ENCODE measurements around the gene GABRD.
"Not testable (repeated sequence)": the region's sequence is repeated elsewhere in the genome, so short reads cannot be mapped to it uniquely, and the experiment has no call there.

The GABRD gene

DNA sequence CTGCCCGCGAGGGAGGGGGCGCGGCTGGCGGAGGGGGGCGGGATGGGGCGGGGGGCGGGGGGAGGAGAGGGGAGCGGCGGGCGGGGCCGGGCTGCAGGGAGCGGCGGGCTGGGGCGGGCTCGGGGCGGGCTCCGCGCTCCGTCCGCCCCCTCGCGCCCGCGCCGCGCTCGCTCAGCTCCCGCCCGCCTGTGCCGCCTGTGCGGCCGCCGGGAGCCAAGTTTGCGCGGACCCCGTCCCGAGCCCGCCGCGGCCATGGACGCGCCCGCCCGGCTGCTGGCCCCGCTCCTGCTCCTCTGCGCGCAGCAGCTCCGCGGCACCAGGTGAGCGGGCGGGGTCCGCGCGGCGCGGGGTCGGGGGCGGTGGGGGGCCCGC, at the start of gene GABRD:
GABRD (plus strand) TSS at position 174 of the 372 bp plus-strand sequence; CDS start at position 253, 79 bp downstream.
- DNase-seq (ENCODE audit: low read depth in 2 of 2): no peak

GRCh38 chr1:1969505-1969900, 49.6 kb upstream of the GABRD start:
- no peak for DNase-seq (ENCODE audit: low read depth in 2 of 2)

GRCh38 chr1:1969953-1970716, 49.0 kb upstream of the GABRD start:
- DNase-seq (ENCODE audit: low read depth in 2 of 2): no peak

DNA sequence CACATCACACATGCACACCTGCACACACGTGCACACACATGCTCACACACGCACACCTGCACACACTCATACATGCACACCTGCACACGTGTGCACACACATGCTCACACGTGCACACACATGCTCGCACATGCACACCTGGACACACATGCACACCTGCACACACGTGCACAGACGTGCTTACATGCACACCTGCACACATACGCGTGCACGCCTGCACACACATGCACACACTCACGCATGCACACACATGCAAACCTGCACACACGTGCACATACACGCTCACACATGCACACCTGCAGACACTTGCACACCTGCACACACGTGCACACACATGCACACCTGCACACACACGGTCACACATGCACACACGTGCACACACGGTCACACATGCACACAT, 48.1 kb upstream of the GABRD start:
- DNase-seq (ENCODE audit: low read depth in 2 of 2): no peak

DNA sequence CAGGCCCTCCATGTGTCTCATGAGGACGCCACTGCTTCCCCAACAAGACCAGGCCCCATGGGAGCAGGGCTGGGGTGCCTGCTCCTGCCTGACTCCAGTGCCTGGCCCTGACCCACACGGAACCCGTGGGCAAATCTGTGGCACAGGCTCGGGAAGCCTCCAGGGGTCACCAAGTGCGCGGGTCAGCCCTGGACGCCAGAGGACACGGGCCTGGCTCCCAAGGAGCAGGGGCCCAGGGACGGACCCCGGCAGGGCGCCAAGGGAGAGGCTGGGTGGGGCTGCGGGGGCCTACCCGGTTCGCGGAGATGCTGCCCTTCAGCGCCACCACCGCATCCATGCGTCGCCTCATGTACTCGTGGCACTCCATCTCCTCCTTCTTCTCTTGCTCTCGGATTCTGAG, 47.5 kb upstream of the GABRD start:
- no peak for DNase-seq (ENCODE audit: low read depth in 2 of 2)

DNA sequence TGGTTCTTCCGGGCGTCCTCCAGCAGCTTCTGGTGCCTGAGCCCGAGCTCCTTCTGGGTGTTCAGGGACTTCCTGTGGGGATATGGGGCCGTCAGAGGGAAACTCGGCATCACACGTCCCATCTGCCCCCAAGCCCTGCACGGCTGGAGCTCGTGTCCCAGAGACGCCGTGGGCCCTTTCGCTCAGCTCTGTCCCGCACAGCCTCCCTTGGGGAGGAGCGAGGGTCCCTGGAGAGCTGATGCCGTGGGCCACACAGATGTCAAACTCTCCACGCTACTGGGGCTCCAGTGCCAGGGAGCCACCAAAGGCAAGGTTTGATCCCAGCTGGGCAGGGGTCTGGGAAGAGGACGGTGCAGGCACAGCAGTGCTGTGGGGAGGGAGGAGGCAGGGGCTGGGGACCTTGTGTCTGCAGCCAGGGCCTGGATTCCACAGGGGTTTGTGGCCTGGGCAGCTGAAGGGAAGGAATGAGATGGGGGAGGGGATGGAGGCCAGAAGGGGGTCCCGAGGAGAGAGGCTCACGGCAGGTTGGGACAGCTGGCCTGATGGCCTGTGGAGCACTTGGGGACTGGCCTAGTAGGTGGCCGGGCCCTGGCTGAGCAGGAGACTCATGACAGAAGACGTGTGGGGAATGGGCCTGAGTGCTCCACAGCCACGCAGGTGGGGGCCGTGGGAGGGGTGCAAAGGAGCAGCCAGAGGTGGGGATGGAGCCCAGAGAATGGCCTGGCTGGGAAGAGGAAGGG, 46.0 kb upstream of the GABRD start:
- no peak for DNase-seq (ENCODE audit: low read depth in 2 of 2)

DNA sequence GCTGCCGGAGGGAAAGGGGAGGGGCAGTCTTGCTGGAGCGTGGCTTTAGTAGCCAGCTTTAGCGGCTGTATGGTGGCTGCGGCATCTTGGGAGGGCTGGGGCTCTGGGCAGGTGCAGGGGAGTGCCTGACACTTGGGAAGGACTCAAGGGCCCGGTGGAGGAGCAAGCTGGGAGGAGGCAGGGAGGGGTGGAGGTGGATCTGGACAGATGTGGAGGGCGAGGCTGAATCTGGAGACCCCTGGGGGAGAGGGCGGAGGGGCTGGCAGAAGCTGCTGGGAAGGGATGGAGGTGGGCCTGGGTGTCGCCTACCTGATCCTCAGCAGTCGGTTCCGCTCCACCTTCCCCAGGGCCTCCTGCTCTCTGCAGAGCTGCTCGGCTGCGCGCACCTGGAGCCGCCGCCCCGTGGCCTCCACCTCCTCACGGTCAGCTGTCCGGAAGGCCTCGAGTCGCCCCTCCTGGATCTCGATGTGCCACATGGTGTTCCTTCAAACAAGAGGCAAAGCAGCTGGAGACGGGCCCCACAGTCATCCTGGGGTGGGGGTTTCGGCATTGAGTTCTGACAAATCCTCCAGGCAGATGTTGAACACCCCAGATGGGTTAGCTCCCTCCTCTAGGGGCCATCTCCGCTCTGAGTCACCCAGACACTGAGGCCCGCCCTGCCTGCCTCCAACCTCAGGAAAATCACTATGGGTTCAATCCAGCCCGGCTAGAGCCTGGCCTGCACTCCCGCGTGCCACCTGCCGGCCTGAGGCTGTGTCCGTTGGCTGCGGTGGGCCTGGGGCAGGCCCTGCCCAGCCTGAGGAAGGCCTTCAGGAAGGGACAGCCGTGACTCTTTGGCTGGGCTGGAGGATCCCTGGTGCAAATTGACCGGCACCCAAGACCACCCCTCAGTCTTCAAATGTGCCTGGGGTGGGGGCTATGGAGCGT, 45.2 kb upstream of the GABRD start:
- no peak for DNase-seq (ENCODE audit: low read depth in 2 of 2)

- DNase-seq (ENCODE audit: low read depth in 2 of 2): no peak
These were observed 44.3 kb upstream of the GABRD start for GRCh38 chr1:1974834-1975233.

GRCh38 chr1:1975535-1975934, 43.6 kb upstream of the GABRD start:
- no peak for DNase-seq (ENCODE audit: low read depth in 2 of 2)

GRCh38 chr1:1976031-1976430, 43.1 kb upstream of the GABRD start:
- DNase-seq (ENCODE audit: low read depth in 2 of 2): no peak

- no peak for DNase-seq (ENCODE audit: low read depth in 2 of 2)
These were observed 41.0 kb upstream of the GABRD start for GRCh38 chr1:1978108-1978507.

DNA sequence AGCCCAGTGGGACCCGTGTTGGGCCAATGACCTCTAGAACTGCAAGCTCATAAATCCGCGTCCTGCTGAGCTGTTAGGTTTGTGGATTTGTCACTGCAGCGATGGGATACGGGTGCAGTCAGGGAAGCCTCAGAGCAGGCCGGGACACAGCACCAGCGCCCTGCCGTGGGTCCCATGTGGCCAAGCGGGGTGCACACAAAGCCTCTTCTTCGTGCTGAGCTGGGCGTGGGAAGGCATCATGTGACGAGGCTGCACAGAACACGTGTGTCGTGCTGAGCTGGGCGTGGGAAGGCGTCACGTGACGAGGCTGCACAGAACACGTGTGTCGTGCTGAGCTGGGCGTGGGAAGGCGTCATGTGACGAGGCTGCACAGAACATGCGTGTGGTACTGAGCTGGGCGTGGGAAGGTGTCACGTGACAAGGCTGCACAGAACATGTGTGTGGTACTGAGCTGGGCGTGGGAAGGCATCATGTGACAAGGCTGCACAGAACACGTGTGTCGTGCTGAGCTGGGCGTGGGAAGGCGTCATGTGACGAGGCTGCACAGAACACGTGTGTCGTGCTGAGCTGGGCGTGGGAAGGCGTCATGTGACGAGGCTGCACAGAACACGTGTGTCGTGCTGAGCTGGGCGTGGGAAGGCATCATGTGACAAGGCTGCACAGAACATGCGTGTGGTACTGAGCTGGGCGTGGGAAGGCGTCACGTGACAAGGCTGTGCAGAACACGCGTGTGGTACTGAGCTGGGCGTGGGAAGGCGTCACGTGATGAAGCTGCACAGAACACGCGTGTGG, 40.3 kb upstream of the GABRD start:
- not testable (repeated sequence) for DNase-seq (ENCODE audit: low read depth in 2 of 2)

GRCh38 chr1:1979482-1980165, 39.5 kb upstream of the GABRD start:
- DNase-seq (ENCODE audit: low read depth in 2 of 2): no peak

DNA sequence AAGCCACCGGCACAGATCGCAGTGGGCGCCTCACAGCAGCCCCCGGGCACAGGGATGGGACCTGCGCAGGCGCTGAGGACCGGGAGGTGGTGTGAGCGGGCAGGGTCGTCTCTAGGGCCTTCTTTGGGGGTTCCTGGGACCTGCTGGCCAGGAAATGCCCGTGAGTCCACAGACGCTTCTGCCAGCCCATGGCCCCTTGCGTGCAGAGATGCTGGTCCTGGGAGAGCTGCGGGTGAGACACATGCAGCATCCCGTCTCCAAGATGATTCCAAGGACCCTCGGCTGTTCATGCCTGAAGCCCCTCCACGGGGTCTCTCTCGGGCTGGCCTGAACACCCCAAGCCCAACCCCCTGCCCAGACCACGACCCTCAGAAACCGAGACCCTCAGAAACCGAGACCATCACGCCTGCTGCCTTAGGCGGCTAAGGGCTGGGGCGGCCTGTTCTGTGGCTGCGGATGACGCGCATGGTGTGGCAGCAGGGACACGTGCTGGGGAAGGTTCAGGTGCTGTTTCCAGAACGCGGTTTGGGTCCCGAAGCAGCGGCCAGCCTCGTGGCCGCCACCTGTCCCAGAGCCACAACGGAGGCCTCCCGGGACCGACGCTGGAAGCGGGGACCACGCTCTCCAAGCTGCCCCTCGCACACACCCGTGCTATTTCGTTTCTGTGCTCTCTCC, 38.5 kb upstream of the GABRD start:
- DNase-seq (ENCODE audit: low read depth in 2 of 2): no peak

DNA sequence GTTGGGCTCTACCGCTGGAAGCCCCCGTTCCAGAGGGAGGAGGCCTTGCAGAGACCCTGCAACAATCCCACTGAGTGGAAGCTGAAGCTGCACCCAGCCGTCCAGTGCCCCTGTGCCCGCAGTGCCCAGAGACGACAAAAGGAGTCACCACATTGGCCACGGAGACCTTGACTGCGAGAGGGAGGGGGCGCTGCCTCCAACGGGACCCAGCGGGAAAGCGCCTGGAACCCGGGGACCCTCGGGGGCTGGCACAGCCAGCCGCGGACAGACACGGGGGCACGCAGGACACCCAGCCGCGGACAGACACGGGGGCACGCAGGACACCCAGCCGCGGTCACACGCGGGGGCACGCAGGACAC, 38.0 kb upstream of the GABRD start:
- no peak for DNase-seq (ENCODE audit: low read depth in 2 of 2)

GRCh38 chr1:1981631-1982327, 37.4 kb upstream of the GABRD start:
- not testable (repeated sequence) for DNase-seq (ENCODE audit: low read depth in 2 of 2)

GRCh38 chr1:1982379-1983232, 36.5 kb upstream of the GABRD start:
- no peak for DNase-seq (ENCODE audit: low read depth in 2 of 2)

DNA sequence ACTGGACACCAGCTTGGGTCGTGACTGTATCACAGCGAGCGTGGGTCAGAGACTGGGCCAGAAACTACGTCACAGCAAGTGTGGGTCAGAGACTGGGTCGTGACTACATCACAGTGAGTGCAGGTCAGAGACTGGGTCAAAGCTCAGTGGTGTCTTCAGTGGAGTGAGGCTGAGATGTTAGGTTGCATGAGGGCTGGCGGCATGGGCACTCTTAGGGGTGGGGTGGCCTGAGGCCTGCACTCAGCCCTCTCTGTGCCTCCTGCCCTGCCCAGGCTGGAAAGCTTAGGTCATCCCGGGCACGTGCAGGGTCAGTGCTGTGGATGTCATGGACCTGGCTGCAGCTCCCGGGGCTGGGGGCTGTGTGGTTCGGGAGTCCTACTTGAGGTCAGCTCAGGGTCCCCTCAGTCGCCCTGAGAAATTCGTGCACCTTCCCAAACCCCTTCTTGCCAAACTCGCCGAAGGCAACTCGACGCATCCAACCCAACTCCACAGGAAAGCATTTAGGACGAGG, 34.5 kb upstream of the GABRD start:
- no peak for DNase-seq (ENCODE audit: low read depth in 2 of 2)
